ENCODE measurements around the gene UGT1A4.
"Not testable (repeated sequence)": the region's sequence is repeated elsewhere in the genome, so short reads cannot be mapped to it uniquely, and the experiment has no call there.

Gene UGT1A4

DNA sequence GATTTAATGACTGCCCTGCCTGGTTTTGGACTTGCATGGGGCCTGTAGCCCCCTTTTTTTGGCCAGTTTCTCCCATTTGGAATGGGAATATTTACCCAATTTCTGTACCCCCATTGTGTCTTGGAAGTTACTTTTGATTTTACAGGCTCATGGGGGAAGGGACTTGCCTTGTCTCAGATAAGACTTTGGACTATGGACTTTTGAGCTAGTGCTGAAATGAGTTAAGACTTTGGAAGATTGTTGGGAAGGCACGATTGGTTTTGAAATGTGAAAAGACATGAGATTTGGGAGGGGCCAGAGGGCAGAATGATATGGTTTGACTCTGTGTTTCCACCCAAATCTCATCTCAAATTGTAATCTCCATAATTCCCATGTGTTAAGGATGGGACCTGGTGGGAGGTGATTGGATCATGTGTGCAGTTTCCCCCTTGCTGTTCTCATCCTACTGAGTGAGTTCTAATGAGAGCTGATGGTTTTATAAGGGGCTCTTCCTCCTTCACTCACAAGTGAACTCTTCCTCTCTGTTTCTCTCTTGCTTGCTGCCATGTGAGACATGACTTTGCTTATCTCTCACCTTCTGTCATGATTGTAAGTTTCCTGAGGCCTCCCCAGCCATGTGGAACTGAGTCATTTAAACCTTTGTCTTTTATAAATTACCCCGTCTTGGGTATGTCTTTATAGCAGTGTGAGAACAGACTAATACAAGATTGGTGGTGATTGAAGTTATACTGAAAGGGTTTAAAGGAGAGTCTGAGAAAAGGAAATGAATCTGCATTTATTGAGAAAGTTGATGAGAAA lies 32.9 kb downstream of the UGT1A4 start:
- DNase-seq, result not testable (repeated sequence)

DNA sequence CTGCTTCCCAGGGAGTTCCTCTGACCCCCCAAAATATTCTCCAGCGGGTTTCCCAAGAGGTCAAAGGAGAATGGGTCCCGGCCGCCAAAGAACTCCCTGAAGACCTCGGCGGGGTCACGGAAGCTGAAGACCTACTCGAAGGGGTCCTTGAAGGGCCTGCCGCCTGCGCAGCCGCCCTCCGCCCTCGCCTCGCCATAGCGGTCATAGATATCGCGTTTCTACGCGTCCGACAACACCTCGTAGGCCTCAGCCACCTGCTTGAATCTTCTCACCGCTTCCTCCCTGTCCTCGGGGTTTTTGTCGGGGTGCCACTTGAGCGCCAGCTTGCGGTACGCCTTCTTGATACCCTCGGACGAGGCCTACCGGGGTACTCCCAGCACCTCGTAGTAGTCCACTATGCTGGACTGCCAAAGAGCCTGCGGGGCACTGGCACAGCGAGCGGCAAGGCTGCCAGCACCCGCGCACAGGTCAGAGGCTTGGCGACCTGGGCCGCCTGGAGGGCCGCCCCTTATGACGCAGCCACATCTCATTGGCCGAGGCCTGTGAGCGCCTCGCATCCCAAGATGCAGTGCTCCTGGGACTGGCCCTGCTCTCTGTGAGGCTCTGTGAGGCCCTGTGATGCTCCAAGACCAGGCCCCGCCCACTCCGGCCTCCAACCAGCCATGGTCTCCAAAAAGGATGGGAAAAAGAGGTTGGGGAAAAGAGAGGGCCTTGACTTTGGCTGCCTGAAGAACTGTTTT lies 36.5 kb downstream of the UGT1A4 start:
- DNase-seq, result no peak

DNA sequence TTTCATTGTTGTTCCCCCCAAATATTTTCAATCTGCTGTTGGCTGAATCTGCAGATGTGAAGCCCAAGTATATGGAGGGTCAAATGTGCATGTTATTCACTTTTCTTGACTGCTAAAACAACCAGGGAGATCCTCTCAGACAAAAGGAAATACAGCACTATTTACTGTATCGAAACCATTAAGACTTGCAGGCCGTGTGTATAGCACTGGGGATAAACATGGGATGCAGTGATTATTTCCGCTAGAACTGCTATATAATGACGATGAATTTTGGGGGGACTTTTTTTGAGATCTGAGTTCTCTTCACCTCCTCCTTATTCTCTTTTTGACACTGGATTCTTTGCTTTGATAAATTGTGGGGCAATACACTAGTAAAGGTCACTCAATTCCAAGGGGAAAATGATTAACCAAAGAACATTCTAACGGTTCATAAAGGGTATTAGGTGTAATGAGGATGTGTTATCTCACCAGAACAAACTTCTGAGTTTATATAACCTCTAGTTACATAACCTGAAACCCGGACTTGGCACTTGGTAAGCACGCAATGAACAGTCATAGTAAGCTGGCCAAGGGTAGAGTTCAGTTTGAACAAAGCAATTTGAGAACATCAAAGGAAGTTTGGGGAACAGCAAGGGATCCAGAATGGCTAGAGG lies 38.0 kb downstream of the UGT1A4 start:
- no peak for DNase-seq

DNA sequence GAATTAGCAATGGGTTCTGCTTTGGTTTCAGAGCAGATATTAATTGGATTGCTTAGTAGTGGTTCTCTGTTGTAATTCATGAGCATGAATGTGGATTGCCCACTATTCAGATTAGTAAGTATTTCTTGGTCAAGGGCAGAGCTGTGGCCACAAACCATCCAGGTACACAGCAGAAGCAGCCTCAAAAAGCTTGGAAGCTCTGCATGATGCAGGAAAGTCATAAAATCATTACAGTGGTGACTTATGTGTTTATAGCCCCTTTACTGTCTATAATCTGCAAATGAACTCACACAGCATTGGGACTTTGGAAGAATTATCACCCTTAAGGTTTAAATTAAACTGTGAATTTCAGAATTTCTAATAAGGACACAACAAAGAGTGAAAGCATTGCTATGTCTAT lies 39.6 kb downstream of the UGT1A4 start:
- DNase-seq, result no peak

DNA sequence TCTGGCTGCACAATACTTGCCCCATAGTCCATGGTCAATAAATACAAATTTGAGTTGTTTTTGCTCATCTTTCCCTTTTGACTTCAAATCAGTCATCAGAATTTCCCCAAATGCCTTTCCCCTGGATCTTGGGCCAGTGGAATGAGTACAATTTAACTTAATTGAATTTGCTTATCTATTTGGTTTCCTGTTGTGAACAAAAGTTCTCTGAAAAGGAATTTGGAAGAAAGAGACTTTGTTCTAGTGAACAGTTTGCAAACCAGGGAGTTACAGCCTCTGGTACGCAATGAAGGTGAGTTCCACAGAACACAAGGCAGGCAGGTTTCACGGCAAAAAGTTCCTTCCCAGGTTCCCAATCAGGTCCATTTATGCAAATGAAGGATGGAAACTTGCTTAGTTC lies 40.3 kb downstream of the UGT1A4 start:
- no peak for DNase-seq

DNA sequence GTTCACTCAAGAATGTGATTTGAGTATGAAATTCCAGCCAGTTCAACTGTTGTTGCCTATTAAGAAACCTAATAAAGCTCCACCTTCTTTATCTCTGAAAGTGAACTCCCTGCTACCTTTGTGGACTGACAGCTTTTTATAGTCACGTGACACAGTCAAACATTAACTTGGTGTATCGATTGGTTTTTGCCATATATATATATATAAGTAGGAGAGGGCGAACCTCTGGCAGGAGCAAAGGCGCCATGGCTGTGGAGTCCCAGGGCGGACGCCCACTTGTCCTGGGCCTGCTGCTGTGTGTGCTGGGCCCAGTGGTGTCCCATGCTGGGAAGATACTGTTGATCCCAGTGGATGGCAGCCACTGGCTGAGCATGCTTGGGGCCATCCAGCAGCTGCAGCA lies 41.5 kb downstream of the UGT1A4 start, which contains the start of gene UGT1A1:
Gene UGT1A1, plus strand, starts transcription at position 228 of the 400 bp plus-strand sequence. Its CDS starts 18 bp downstream, at position 246.
- DNase-seq, result no peak

DNA sequence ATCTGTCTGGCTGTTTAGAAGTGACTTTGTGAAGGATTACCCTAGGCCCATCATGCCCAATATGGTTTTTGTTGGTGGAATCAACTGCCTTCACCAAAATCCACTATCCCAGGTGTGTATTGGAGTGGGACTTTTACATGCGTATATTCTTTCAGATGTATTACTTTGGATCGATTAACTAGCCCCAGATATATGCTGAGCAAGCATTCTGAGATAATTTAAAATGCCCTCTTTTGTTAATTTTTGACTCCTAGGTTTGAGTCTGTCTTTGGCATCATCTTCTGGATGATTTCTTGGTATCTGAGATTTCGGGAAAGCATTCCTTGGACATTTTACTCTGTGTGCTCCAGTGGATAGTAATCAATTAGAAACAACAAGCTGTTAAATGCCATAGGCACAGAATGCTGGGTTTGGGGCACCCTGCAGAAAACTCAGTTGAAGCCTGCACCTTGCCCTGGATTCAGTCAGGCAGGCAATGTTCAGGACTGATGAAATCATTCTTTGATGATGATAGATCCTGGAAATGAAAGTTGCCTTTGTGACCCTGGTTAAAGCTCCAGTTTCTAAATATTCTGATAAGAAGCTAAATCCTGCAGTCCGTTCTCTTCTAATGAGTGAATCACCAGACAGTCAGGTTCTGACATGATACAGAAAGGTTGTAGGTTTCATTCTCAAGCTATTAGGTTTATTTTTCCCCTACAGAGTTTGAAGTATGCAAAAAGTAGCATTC lies 42.7 kb downstream of the UGT1A4 start:
- no peak for DNase-seq

DNA sequence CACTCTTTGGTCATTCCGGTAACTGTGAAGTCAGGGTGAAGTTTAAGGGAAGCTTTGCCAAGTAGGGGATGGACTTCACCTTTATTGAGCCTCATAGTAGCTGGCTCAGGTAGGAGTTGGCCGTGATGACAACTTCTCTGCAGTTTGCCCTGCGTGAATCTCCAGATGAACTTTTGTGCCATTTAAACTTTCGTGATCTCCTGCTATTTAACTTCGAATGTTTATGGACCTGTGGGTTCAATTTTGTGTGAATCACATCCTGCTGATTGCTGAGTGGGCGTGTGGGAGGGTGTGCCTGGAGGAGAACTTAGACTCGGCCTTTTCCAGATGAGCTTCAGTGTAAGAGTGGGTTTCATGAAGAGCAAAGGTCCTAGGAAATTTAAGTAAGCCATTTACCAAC lies 45.7 kb downstream of the UGT1A4 start:
- DNase-seq, result no peak

DNA sequence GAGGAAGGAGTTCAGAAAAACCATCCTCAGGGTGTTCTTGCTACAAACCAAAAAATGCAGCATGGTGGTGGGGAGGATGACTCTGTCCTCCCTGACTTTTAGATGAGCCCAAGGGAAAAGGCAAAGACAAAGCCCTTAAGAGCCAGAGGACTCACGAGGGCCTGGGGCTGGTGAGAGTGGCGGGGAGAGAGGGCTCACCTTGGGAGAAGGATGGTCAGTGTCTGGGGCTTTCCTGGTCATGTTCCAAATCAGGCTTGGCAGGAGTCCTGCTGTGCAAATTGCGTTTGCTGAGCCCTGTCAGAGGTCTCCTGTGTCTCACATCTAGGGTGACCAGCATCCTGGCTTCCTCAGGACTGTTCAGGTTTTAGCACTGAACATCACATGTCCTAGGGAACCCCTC lies 46.2 kb downstream of the UGT1A4 start:
- DNase-seq, result no peak

DNA sequence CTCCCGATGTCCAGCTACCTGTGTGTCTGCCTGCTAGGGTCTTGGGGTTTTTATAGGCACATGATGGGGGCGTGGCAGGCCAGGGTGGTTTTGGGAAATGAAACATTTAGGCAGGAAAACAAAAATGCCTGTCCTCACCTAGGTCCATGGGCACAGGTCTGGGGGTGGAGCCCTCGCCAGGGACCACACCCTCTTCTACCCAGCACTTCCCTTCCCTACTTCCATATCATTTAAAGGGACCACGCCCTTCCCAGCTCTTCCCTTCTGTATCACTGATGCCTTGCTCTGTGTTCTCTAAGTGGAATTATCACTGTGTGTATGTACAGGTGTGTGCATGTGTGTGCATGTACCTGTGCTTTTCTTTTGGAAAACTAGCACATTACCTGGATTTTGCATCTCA lies 47.9 kb downstream of the UGT1A4 start:
- no peak for DNase-seq

DNA sequence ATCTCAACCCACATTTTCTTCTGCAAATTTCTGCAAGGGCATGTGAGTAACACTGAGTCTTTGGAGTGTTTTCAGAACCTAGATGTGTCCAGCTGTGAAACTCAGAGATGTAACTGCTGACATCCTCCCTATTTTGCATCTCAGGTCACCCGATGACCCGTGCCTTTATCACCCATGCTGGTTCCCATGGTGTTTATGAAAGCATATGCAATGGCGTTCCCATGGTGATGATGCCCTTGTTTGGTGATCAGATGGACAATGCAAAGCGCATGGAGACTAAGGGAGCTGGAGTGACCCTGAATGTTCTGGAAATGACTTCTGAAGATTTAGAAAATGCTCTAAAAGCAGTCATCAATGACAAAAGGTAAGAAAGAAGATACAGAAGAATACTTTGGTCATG lies 49.5 kb downstream of the UGT1A4 start:
- DNase-seq, result no peak

DNA sequence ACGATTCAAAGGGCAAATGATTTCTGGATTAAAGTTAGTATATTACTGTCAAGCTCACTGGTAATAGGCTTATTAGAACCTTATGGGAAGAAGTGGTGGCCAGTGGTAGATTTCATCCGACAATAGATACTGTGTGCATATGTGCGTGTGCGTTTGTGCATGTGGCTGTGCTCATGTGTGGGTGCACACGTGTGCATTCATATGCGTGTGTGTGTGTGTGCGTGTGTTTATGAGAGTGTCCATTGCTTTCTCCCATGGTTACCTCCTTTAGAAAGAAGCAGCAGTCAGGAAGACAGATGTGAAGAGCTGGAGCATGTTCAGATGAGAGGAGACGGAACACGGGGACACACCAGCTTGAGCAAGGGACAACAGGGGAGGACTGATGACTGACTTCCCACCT lies 50.7 kb downstream of the UGT1A4 start:
- DNase-seq, result no peak

DNA sequence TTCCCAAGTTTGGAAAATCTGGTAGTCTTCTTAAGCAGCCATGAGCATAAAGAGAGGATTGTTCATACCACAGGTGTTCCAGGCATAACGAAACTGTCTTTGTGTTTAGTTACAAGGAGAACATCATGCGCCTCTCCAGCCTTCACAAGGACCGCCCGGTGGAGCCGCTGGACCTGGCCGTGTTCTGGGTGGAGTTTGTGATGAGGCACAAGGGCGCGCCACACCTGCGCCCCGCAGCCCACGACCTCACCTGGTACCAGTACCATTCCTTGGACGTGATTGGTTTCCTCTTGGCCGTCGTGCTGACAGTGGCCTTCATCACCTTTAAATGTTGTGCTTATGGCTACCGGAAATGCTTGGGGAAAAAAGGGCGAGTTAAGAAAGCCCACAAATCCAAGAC lies 53.6 kb downstream of the UGT1A4 start:
- DNase-seq, result no peak

DNA sequence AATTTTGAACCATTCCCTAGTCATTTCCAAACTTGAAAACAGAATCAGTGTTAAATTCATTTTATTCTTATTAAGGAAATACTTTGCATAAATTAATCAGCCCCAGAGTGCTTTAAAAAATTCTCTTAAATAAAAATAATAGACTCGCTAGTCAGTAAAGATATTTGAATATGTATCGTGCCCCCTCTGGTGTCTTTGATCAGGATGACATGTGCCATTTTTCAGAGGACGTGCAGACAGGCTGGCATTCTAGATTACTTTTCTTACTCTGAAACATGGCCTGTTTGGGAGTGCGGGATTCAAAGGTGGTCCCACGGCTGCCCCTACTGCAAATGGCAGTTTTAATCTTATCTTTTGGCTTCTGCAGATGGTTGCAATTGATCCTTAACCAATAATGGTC lies 54.0 kb downstream of the UGT1A4 start:
- DNase-seq, result no peak

DNA sequence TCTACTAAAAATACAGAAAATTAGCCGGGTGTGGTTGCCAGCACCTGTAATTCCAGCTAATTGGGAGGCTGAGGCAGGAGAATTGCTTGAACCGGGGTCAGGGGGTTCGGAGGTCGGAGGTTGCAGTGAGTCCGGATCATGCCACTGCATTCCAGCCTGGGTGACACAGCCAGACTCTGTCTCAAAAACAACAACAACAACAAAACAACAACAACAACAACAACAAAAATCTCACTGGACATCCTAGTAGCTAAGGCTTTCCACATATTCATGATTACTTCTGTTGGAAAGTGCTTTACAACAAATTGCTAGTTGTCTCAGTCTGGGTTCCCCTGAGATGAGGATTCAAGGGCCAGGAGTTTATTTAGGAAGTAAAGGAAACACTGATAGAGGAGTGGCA lies 55.3 kb downstream of the UGT1A4 start:
- DNase-seq, result no peak

DNA sequence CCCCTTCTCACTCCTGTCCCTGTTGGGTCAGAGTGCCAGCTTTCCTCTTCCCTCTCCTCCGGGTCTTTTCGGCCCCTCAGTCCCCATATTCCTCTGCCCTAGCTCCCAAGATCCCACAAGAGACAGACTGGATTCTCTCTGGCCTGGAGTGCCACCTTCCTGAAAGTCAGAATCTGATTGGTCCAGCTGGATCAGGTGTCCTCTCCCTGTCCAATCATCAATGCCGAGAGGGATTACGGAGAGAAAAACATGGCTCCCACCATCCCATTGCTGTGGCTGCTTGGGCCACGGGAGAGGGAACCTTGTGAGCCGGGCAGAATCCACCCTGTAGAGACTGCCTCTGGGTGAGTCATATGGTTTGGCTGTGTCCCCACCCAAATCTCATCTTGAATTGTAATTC lies 56.9 kb downstream of the UGT1A4 start:
- DNase-seq, result no peak

DNA sequence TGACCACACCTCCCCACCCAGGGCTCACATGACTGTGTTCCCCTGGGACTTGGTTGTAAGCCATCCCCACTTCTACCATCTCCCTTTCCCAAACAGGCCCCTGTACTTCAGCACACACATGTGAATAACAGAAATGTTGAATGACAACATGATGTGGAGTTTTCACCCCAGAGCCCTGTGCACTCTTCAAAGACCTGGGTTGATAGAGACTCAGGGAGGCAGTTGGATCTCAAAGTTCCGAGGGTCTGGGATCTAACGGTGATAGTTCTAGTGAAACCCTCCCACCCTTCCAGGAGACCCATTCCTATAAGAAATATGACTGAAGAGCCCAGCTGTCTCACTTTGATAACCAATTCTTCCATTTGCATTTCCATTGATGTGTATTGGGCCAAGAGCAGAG lies 59.5 kb downstream of the UGT1A4 start, which contains the start of gene MROH2A:
Gene MROH2A, plus strand, starts transcription at position 301 of the 400 bp plus-strand sequence. CDS start 1,029 bp downstream, outside the sequence.
- no peak for DNase-seq

DNA sequence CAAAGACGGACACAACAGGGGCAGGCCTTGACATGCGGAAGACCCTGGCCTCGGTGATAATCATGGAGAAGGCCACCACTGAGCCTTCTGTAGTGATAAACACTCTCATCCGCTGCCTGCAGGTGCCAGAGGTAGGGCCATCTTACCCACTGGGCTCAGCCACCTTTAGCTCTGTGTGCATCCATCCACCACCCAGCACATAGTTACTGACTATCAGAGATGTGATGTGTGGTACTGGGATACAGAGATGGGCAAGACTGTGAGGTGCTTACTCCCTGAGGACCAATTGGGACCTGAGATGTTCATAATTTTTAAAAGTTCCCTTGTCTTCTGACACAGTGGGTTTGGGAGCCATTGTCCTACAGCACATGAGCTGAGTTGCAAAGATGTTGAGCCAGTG lies 61.2 kb downstream of the UGT1A4 start:
- DNase-seq, result no peak

DNA sequence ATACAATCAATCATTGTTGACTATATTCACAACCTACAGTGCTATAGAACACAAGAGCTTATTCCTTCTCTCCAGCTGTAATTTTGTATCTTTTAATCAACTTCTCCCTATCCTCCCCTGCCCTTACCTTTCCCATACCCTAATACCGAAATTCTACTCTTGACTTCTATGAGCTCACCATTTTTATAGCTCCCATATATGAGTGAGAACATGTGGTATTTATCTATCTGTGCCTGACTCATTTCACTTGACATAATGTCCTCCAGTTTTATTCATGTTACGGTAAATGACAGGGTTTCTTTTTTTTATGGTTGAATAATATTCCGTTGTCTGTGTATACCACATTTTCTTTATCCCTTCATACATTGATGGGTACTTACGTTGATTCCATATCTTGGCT lies 62.2 kb downstream of the UGT1A4 start:
- no peak for DNase-seq

DNA sequence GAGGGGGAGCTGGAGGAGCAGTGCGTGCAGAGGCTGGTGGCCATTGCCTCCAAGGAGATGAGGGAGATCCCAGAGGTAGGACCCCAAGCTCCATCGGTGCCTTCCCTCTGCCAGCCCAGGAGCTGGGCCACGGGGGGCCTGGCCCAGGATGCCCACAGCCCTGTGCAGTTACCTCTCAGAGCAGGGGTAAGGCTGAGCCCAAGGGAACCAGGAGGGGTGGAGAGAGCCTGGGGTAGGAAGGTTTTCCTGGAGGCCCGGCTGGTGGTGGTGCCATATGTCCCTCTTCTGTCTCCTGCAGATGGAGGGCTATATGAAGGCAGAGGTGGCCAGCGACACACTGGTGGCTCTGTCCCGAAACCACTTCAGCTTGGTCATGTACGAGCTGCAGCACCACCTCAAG lies 71.0 kb downstream of the UGT1A4 start:
- DNase-seq, result no peak

DNA sequence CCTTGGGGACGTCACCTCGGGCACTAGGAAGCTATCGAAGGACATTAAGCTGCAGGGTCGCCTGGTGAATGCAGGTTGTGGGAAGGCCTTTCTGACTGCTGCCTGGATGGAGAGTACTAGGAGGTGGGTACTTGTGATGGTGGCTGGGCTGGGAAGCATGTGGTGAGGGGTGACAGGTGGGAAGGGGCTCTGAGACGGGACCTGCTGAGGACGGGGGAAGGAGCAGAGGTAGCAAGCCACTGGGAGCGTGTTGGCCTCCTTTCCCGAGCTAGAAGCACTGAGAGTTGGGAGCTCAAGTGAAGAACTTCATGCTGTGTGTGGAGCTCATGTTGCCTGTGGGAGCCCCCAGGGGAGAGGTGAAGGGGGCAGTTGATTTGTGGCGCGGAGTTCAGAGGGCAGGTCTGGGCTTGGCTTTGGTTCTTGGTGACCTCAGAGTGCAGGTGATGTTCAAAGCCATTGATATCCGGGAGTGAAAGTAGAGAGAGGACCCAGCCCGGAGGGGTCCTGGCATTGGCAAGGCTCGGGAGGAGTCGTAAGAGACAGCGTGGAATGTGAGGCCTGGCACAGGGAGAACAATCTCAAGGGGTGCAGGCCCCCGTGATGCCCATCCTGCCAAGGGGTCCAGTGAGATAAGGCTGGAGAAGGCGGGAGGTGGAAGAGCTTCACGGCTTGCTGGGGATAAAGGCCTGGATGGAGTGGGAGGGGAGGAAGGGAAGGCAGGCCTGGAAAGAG lies 72.8 kb downstream of the UGT1A4 start:
- no peak for DNase-seq

DNA sequence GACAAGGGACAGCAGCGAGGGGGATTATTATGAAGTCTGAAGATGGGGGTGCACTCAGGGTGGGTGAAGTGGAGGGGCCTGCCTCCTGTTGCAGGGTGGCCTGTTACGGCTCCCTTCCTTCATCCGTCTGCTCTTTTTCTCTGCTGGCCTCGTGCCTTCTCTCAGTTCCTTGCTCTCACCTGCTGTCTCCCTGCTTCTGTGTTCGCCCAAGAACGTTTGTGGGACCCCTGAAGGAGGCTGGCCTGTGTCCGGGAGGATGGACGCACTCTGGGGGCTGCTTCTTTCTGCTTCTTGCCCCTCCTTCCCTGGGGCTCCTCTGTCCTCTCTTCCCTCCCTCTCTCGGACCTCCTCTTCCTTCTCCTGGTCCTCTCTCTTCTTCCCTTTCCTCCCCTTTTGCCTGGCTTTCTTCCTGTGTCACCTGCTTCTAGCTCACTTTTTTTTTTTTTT lies 73.4 kb downstream of the UGT1A4 start:
- no peak for DNase-seq
